OCI-LY1 (cell line): ENCODE results near the gene ARL2BP.

ENCODE experiments used
- H2AFZ ChIP-seq: fragments of 200-600 bp; sonication (generic), shearing (Covaris generic); 2 replicates; pipeline ENCODE4 v1.6.0; 2014; ENCODE audit warnings: antibody characterized with exemption, mild to moderate bottlenecking, low read length
- H3F3A ChIP-seq: fragments of 200-600 bp; sonication (generic), shearing (Covaris generic); 2 replicates; pipeline ENCODE4 v1.6.0; 2014; ENCODE audit warnings: mild to moderate bottlenecking, antibody characterized with exemption, low read length, moderate library complexity; ENCODE audit not compliant: insufficient read depth
- H3K27ac ChIP-seq: fragments of 200-600 bp; sonication (generic); 2 replicates; pipeline ENCODE4 v1.5.1; 2014; ENCODE audit warnings: low read length, mixed run types, mild to moderate bottlenecking, low read depth; ENCODE audit not compliant: poor library complexity, severe bottlenecking
- H3K27me3 ChIP-seq: fragments of 200-600 bp; sonication (generic); 2 replicates; pipeline ENCODE4 v1.6.0; 2014; ENCODE audit warnings: antibody characterized with exemption, mild to moderate bottlenecking, low read length, moderate library complexity; ENCODE audit not compliant: insufficient read depth
- H3K36me3 ChIP-seq: fragments of 200-600 bp; sonication (generic); 2 replicates; pipeline ENCODE4 v1.6.1; 2014; ENCODE audit warnings: mild to moderate bottlenecking, antibody characterized with exemption, low read length, moderate library complexity, mixed read lengths; ENCODE audit not compliant: insufficient read depth
- H3K4me1 ChIP-seq: fragments of 200-600 bp; sonication (generic); 2 replicates; pipeline ENCODE4 v1.5.1; 2014; ENCODE audit warnings: mild to moderate bottlenecking, low read length, moderate library complexity; ENCODE audit not compliant: insufficient read depth, severe bottlenecking
- H3K4me2 ChIP-seq: fragments of 200-600 bp; sonication (generic), shearing (Covaris generic); 2 replicates; pipeline ENCODE4 v1.6.1; 2014; ENCODE audit warnings: low read length
- H3K4me3 ChIP-seq: fragments of 200-600 bp; sonication (generic); 2 replicates; pipeline ENCODE4 v1.5.1; 2014; ENCODE audit warnings: low read length, low read depth, mild to moderate bottlenecking, mixed read lengths; ENCODE audit not compliant: poor library complexity, severe bottlenecking
- H3K79me2 ChIP-seq: fragments of 200-600 bp; shearing (Covaris generic); 2 replicates; pipeline ENCODE4 v1.6.1; 2016; ENCODE audit warnings: mixed run types, low read length, mixed read lengths; ENCODE audit not compliant: insufficient read depth
- H3K9ac ChIP-seq: fragments of 200-600 bp; sonication (generic), shearing (Covaris generic); 2 replicates; pipeline ENCODE4 v1.6.1; 2014; ENCODE audit warnings: mild to moderate bottlenecking, low read length, mixed read lengths
- H3K9me2 ChIP-seq: fragments of 200-600 bp; sonication (generic), shearing (Covaris generic); 2 replicates; pipeline ENCODE4 v1.6.1; 2014; ENCODE audit warnings: low read depth, mild to moderate bottlenecking, low read length, mixed read lengths
- H3K9me3 ChIP-seq: fragments of 200-600 bp; shearing (Covaris generic); 2 replicates; pipeline ENCODE4 v1.6.1; 2014; ENCODE audit warnings: low read length, mixed read lengths
- H4K20me1 ChIP-seq: fragments of 200-600 bp; sonication (generic), shearing (Covaris generic); 2 replicates; pipeline ENCODE4 v1.6.0; 2016; ENCODE audit warnings: mild to moderate bottlenecking, low read length; ENCODE audit not compliant: insufficient read depth
- CTCF ChIP-seq: fragments of 200-600 bp; sonication (generic), shearing (Covaris generic); IDR thresholded peaks from 2 replicates; pipeline ENCODE4 v1.5.1; 2017; ENCODE audit warnings: mild to moderate bottlenecking, antibody characterized with exemption, low read length, moderate library complexity, mixed read lengths
- EZH2 ChIP-seq: fragments of 200-600 bp; sonication (generic), shearing (Covaris generic); IDR thresholded peaks from 2 replicates; pipeline ENCODE4 v1.8.0; 2017; ENCODE audit warnings: borderline replicate concordance, mixed run types, mild to moderate bottlenecking, antibody characterized with exemption, low read length, moderate library complexity, mixed read lengths

Gene ARL2BP

DNA sequence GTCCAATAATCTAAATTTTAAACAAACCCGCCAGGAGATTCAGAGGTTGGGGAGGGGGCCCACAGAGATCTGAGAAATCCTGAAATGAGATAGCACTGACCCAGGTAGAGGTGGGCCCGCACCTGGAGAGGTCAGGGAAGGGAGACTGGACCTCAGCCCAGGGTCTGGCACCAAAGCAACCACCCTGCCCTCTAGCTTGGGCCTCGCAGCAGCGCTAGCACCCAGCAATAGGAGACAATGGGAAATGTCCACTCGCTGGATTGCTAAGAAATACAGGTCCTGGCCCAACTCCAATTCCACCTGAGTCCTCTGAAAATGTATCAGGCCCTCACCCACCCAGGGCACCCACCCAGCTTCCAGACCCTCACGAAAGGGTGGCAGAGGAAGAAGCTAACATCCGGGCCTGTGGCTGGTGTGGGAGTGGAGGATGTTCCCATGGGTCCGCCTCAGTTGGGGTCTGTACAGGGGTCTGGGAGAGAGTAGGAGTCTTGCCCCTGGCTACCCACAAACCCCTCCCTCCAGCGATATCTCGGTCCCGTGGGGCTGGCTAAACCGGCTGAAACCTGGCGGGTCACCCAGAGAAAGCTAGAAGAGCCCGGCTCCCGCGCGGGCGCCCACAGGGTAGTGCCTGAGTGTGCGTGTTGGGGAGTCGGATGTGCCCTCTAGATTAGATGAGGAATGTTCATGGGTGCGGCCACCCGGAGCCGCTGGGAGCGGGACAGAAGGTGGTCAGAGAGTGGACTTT, 38.3 kb downstream of the ARL2BP start:
- Histone ChIP-seq H3K4me3 (no peak overlapping the region), H4K20me1 (no peaks in the 10 kb centered on the region), H3K4me1 (peaks cover 8% of the 10 kb centered on the region), H2AFZ (no peak overlapping the region), H3K4me2 (no peak overlapping the region), H3K36me3 (no peaks in the 10 kb centered on the region), H3F3A (no peaks in the 10 kb centered on the region), H3K9me3 (no peaks in the 10 kb centered on the region), H3K9me2 (no peaks in the 10 kb centered on the region), H3K27ac (no peak overlapping the region), H3K9ac (no peak overlapping the region), H3K79me2 (no peaks in the 10 kb centered on the region), H3K27me3 (no peaks in the 10 kb centered on the region)
- TF ChIP-seq EZH2: no peak
- TF ChIP-seq CTCF: no peak

- Histone ChIP-seq H2AFZ (no peak overlapping the region), H3F3A (no peaks in the 10 kb centered on the region), H3K27me3 (no peaks in the 10 kb centered on the region), H3K4me3 (no peak overlapping the region), H3K9me3 (no peaks in the 10 kb centered on the region), H3K4me2 (no peak overlapping the region), H3K4me1 (peaks cover 8% of the 10 kb centered on the region), H4K20me1 (no peaks in the 10 kb centered on the region), H3K36me3 (no peaks in the 10 kb centered on the region), H3K9me2 (no peaks in the 10 kb centered on the region), H3K79me2 (no peaks in the 10 kb centered on the region), H3K27ac (no peak overlapping the region), H3K9ac (no peak overlapping the region)
- TF ChIP-seq EZH2: no peak
- no peak for TF ChIP-seq CTCF
Measured at GRCh38 chr16:57283959-57284208, 38.8 kb downstream of the ARL2BP start.

DNA sequence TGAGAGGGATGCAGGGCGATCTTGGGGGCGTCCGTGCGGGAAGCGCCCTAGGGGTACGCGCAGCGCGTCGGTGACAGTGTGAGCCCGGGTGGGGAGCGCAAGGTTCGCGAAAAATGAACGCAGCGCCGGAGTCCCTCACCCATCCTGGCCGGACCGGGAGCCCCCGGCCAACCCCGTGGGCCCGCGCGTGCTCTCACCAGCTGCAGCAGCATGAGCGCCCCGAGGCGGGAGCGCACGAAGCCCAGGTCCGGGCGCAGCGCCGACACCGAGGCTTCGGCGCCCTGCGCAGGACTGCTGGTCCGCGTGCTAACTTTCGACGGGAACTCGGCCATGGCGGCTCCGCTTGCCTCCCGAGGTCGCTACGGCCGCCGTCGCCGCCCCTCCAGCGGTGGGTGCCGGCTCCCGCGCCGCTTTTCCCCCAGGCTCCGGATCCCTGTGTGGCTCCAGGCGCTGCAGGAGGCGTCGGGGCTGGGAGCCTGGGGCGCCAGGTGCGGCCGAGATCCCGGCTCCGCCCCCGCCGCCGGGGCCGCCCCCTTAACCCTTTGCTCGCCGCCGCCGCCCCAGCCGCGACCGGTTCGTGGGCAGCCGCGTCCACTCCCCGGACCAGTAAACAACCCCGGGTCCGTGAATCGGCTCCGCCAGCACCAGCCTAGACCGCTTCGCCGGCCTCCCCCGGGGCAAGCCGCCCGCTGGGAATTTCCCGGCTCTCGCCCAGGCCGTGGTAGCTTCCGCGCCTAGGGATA, 39.3 kb downstream of the ARL2BP start, which contains the start of gene PLLP:
Gene PLLP, minus strand, starts transcription at position 464 of the 743 bp plus-strand sequence. Its CDS starts 132 bp downstream, at position 332.
- no peak within 1 kb of the TSS for H2AFZ ChIP-seq
- H3K4me1 ChIP-seq: peaks cover 8% of the 10 kb centered on the region
- H4K20me1 ChIP-seq: no peaks in the 10 kb centered on the region
- no peaks in the 10 kb centered on the region for H3K27me3 ChIP-seq
- no peaks in the 10 kb centered on the region for H3K36me3 ChIP-seq
- no peaks in the 10 kb centered on the region for H3F3A ChIP-seq
- no peaks in the 10 kb centered on the region for H3K79me2 ChIP-seq
- no peaks in the 10 kb centered on the region for H3K9me2 ChIP-seq
- H3K27ac ChIP-seq: no peak within 1 kb of the TSS
- TF ChIP-seq EZH2 (no peak), CTCF (no peak)
- no peak within 1 kb of the TSS; the same call in 1 of the 2 replicates for H3K9ac ChIP-seq
- peak within 1 kb of the TSS; percentile 69 for H3K4me2 ChIP-seq
- no peaks in the 10 kb centered on the region for H3K9me3 ChIP-seq
- peak within 1 kb of the TSS; percentile 50 for H3K4me3 ChIP-seq
